ENCODE results near the gene IMPACT.

IMPACT gene, protein sequence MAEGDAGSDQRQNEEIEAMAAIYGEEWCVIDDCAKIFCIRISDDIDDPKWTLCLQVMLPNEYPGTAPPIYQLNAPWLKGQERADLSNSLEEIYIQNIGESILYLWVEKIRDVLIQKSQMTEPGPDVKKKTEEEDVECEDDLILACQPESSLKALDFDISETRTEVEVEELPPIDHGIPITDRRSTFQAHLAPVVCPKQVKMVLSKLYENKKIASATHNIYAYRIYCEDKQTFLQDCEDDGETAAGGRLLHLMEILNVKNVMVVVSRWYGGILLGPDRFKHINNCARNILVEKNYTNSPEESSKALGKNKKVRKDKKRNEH

DNA sequence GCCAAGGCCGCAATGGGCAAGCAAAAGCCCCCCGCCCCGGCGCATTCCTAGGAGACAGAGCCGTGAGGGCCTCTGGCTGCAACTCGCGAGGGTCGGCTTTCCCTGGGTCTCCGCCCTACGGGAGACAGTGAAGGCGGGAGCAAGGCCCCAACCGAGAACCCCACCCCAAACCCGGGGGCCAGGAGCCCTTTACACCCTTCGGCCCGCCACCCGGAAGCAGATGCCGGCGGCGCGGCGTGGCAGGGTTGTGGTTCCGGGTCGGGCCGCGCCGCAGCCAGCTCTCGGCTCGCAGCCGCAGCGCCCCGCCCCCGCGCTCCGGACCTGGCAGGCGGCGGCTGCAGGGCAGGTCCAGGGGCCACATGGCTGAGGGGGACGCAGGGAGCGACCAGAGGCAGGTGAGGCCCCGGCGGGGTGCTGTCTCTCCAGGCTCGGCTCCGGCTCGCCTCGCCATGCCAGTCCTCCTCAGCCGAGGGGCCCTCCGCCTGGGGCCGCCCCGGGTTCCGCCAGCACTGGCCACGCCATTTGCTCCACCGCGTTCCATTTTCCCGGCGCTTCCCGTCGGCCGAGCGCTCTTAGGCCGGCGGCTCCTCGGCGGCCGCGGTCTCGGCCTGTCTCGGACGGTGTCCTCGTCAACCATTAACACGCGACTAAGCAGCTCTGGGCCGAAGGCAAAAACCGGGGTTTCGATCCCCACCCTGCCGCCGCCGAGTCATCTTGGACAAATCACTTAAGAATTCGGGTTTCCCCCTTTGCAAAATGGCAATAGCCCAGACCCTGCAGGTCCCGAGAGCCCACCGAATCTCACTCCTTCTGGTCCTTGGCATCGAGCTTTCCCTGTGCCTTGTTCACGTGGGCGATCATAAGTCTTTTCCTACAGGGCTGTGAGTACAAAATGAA is at the start of gene IMPACT:
TSS of gene IMPACT (plus strand) at position 273 of the 897 bp plus-strand sequence. CDS start at position 360, 87 bp downstream.
- DNase-seq = peak; percentile 44 to 45

DNA sequence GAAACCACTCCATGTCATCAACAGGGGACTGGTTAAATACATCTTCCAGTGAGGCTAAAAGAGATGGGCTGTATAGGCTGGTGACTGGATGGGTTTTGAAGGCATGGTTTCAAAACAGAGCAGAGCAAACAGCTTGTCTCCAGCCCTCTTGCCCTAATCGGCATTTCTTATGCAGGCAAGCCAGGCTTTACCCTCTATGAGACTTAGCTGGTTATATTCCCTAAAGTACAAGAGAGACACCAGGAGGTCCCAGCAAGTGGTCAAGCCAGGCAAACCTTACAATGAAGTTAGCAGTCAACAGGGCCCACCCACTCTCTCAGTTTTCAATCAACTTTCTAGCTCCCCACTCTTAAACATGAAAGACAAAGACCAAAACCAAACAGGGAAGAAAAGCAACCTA is 47.9 kb upstream of the IMPACT start:
- DNase-seq = no peak

DNA sequence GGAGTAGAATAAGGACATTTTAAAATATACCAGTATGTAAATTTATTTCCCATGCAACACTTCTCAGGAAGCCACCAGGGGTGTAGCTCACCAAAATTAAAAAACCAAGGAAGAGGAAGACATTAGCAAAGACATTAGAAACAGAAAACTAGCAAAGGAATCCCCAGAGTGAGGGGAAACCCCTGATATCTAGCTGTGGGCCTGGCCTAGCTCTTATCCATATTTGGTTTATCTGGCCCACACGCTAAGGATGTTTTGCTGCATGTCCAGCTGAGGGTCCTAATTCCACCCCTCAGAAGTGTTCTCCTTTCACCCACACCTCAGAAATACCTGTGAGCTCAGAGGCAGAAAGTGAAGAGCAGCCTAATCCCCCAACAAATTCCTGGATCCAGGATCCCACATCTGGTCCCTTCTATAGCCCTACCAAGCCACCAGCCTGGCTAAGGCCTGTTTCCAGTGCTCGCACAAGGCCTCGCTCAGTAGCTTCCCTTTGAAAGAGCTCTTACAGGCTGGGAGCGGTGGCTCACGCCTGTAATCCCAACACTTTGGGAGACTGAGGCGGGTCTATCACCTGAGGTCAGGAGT is 46.2 kb upstream of the IMPACT start:
- no peak for DNase-seq

DNA sequence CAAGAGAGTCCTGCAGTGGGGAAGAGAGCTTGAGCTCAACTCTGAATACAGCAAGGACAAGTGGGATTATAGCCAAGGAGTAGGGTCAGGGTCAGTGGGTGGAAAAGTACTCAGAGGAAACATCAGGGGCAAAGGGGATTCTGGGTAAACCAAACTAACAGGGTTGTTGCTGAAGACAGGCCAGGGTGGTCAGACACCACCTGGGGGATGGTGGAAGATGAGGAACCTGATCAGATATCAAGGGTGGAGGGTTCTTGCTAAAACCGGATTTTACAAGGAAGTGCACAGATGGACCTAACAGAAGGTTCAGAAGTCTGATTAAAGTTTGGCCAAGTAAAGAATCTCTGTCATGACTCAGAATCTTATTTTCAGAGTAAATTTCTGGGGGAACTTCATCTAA is 45.3 kb upstream of the IMPACT start:
- no peak for DNase-seq

DNA sequence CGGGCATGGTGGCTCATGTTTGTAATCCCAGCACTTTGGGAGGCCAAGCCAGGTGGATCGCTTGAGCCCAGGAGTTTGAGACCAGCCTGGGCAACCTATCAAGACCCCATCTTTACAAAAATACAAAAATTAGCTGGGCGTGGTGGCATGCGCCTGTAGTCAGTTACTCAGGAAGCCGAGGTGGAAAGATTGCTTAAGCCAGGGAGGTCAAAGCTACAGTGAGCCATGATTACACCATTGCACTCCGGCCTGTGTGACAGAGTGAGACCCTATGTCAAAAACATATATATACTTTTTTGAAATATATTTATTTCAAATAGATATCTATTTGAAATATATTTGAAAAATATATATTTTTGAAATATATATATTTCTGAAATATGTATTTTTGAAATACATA is 39.8 kb upstream of the IMPACT start:
- DNase-seq = no peak

DNA sequence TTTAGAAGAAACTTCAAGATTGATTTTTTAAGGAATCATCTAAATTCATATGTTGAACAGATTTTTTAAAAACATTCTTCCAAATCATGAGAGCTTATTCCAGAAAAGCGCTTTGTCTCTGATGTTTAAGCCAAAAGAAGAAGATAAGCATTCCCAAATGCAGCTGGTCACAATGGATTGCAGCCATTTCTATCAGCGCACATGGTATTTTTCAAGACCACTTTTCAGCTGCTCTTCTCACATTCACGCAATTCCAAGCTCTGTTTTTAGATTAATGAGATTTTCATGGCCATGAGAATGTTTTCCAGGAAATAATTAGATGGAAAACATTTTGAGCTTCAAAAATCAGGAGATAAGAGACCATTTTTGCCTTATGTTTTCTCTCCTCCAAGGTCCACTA is 37.5 kb upstream of the IMPACT start:
- DNase-seq = no peak

DNA sequence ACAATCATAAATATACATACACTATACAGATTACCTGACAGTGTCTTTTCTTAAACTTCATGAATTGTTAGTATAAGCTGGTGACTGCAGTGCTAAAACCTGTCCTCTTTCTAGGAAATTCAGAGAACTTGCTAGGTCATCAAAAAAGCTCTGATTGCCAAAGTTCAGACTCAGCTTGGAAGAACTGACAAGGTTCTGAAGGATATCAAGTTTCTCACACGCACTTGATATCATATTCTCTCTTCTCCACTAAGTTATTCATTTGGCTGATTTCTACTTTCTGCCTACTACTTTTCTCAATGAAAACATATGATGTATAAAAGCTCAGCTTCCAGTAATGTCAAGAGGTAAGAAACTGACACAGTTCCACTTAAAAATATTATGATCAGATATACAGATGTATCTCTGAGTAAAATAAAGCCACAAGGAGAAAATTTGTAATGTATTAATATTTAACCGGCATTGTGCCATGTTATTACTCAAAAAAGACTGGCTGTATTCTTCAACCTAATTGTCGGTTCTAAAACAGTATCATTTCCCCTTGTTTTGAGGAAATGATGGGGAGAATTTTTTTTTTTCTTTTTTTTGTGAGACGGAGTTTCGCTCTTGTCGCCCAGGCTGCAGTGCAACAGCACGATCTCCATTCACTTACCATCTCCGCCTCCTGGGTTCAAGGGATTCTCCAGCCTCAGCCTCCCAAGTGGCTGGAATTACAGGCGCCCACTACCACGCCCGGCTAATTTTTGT is 31.2 kb upstream of the IMPACT start:
- DNase-seq = no peak

DNA sequence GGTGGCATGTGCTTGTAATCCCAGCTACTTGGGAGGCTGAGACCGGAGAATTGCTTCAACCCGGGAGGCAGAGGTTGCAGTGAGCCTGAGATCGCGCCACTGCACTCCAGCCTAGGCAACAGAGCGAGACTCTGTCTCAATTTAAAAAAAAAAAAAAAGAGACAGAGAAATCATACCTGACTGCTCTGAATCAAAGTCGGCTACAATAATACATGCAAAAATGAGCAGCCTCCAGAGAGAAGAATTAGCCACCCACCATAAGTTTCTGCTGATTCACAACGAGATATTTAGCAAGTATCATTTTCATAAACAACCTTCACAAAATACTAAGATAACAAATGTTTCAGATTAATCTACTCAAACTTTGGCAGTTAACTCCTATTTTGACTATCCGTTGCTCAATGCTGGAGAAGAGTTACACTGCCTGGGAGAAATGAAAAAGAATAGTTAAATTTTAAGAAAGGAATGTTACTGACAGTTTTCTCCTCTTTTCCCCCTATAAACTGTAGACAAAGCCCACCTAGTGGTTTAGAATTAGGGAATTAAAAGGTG is 30.3 kb upstream of the IMPACT start:
- no peak for DNase-seq

DNA sequence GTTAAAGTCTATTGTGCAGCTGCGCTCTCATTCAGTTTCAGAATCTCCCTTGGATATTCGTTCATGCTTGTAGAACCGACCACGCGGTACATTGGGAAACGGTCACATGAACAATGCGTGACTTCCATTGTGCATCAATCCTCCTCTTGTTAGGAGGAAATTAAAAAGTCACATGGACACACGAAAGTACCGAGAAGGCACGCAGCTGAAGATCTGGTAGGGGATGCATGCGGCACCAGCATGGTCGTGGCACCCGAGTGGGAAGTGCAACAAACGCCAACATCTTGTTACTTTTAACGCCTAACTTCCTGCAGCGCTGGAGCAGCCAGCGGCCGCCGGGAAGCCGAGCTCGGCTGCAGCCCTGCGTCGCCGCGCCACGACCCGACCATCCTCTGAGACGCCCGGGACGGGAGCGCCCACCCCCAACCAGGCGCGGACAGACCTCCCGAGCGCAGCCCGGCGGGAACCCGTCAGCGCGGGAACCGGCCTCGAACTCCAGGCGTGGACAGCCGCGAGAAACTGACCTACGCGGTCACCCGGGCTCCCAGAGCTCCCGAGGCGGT is 29.3 kb upstream of the IMPACT start:
- DNase-seq = peak in 1 of 2 experiments; percentile 23

DNA sequence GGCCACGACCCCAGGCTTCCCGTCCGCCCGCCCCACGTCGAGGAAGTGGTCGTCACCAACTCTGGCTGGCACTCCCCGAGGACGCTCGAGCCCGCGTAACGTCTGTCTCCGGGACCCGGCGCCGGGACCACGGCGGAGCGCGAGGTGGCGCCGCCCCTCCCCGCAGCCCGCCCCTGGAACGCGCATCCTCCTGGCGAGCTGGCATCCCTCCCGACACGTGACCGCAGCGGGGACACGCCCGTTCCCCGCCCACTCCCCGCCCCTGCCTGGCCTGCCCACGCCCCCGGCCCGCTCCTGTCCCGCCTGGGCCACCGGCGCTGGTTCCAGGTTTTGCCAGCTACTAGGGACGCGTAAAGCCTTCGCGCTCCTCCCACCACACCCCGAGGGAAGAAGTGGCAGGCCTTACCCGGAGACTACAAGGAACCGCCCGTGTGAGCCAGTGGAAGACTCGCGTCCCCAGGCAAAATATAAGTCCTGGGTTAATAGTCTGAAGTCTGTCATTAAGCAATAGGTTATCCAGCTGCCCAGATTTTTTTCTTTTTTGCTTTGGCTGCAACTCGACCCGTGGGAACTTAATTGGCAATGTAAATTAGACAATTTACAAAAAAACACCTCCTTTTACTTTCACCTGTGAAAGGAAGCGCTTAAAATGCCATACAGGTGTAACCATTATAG is 28.6 kb upstream of the IMPACT start, which contains the start of gene OSBPL1A:
TSS of gene OSBPL1A (minus strand) at position 131 of the 675 bp plus-strand sequence. CDS start 20,291 bp downstream, outside the sequence.
- peak; percentile 80 to 85 for DNase-seq

DNA sequence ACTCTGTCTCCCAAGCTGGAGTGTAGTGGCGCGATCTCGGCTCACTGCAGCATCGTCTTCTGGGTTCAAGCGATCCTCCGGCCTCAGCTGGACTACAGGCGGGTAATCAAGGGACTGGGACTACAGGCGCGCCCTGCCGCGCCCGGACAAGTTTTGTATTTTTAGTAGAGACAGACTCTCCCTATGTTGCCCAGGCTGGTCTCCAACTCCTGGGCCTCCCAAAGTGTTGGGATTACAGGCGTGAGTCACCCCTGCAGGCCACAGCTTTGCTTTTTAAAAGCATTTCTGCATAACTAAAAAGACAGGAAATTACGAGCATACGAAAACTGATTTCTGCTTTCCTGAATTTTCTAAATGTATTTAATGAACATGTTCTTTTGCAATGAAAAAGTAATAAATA is 27.9 kb upstream of the IMPACT start:
- no peak for DNase-seq

DNA sequence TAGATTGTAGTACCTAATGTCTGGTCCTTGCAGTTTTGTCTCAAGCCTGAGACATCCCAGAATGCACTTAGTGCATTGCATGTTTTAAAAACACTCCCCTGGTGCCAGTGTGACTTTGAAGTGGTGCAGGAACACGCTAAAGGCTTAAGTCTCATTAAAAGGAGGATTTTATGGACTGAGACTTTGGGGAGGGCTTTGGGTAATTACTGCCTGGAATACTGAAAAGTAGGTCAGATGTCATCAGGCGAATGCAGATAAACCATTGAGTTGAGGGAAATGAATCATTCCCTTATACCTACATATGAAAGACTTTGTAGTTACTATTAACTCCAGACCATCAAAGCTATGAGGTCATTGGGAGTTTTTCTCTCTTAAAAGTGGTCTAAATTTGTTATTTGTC is 25.9 kb upstream of the IMPACT start:
- DNase-seq = no peak

DNA sequence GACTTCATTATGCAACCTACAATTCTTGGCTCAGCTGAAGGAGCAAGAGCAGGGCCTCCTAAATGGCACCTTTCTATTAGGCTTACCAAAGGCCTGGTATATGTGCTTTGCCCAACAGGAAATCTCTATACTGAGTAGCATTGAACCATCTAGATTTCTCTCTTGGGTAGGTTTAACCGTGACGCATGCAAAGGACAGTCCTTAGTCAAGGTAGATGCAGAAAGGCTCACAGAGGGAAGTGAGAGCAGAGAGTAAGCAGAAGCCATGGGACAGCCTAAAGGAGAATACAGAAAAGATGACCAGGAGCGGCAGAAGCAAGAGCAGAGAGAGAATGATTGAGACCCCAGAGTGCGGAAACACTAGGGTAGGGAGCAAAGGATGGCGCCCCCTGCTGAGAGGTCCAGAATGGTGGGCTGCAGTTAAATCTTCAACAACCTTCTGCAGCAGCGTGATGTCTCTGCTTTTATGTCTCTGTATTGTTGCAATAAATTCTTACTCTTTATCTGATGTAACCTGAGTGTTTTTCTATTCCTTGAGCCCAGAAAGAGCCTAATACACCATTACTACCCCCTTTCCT is 24.2 kb upstream of the IMPACT start:
- DNase-seq = no peak

DNA sequence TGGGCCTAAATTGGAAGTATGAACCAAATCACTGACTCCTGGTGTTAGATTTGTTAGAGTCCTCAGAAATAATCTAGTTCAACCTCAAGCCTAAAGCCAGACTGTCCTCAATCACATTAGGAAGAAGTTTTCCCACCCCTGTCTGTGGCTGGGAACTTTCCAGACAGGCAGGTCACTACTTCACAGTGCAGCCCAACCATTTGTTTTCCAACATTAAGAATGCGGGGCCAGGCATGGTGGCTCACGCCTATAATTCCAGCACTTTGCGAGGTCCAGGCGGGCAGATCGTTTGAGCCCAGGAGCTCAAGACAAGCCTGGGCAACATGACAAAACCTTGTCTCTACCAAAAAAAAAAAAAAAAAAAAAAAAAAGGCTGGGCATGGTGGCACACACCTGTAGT is 23.4 kb upstream of the IMPACT start:
- no peak for DNase-seq

DNA sequence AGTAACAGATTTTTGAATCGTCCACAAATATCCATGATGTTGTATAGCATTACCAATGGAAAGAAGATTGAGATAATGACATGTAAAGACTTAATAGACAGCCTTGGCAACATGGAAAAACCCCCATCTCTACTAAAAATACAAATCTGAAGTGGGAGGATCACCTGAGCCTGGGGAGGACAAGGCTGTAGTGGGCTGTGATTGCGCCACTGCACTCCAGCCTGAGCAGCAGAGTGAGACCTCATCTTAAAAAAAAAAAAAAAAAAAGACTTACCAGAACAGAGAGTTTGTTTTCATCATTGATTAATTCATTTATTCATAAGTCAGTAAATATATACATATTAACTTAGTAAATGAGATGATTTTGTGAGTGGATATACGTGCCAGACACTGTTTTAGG is 21.9 kb upstream of the IMPACT start:
- DNase-seq = no peak

DNA sequence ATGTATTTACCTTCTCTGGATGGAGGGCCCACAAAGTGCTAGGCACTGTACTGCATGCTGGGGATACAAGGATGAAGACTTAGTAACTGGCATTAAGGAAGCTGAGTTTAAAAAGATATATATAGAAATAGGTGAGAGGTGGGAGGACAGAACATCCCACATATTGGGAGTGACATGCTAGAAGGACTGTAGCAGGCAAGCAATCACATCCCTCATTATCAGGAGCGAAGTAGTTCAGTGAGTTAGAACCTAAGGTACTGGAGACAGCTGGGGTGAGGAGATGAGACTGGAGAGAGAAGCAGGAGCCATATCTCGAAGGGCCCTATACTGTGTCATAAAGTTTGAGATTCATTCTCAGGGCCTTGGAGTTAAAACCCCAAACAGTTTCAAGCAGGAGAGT is 18.0 kb upstream of the IMPACT start:
- no peak for DNase-seq

DNA sequence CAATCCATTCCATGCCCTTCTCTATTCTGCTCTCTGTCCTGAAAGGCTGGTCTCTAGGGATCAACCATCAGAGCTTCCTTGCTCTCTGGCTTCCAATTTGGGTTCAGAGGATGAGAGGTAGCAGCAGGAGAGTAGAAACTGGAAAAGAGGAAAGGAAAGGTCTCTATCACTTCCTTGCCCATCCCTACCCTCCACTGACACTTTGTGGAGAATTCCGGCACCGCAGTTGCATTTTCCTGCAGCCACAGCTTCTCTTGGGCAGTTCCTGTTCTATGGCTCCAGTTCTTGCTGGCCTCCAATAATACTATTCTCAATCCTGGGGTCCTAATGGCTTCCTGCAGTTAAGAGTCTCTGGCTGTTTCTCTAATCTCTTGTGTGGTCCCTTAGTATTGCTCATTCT is 13.3 kb upstream of the IMPACT start:
- DNase-seq = no peak

DNA sequence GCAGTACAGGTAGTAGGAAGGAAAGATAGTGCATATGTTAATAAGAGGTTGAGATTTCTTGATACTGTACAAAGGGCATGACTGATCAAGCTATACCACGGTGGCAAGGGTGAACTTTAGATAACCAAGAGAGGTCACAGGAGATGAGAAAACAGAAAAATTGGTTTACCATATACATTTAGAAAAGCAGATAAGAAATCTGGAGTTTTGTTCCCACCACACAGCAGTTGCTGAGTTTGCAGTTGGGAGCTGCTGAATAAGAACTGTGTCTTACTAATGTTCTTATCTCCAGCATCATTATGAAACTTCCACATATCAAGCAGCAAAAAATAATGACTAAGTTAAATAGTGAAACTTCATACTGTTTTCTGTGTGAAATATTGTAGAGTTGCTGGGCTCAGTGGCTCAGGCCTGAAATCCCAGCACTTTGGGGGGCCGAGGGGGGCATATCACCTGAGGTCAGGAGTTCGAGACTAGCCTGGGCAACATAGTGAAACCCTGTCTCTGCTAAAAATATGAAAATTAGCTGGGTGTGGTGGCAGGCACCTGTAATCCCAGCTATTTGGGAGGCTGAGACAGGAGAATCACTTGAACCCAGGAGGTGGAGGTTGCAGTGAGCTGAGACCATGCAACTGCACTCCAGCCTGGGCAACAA is 12.0 kb upstream of the IMPACT start:
- no peak for DNase-seq

DNA sequence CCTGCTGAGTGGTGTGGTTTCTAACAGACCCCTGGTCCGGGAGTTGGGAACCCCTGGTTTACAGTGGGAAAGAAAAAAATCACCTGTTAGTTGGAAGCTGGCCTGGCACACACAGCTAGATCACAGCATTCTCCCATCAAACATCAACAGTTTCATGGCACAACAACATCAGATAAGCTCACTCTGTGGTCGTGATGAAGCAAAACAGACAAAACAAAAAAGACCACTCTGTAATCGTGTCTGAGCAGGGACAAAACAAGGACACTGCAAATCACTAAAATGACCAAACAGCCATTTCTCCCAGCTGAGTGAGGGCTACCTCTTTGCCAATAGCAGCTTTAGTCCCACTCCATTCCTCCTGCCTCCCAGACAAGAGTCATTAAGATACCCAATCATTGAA is 9.0 kb upstream of the IMPACT start:
- no peak for DNase-seq

DNA sequence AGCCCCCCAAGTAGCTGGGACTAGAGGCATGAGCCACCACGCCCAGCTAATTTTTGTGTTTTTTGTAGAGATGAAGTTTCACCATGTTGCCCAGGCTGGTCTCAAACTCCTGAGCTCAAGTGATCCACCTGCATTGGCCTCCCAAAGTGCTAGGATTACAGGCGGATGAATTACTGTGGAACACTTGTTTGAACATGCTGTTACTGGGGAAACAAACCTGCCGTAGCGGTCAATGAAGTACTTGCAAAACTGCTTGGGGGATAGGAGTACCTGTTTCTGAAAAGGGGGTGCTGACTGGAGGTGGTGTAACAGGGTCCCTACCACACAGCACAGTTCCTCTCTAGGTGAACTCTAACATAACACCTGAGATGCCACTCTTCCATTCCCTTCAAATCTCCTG is 5.9 kb upstream of the IMPACT start:
- DNase-seq = no peak

DNA sequence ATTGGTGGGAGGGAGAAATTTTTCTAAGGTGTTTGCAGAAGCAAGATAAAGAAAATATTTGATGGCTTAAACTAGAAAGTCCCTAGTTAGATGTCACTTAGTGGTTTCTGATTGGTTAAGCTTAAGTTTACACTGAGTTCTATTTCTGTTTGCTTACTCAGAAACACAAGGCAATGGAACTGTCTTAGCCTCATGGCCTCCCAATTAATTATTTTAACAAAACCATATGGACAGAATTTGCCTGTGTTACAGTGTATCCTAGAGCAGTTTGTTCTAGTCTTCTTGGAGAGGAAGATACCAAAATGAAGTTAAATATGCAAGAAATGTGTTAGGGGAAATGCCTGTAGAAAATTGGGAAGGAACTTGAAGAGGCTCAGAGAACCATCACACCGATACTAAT is 4.6 kb upstream of the IMPACT start:
- no peak for DNase-seq

All from NCI-H187 (cell line).